ENCODE measurements around the gene GRM4. TPM values are rescaled to one million over a fixed set of nuclear protein-coding genes. Genes with fewer than 3 reads are reported as not detected.

Gene GRM4
- total RNA-seq, 1 experiment from 2014 or later: not detected

GRCh38 chr6:34115915-34116314 lies 30.0 kb downstream of the GRM4 start:
- Histone ChIP-seq H3K36me3 (ENCODE audit: low read depth, low read length) (no peaks in the 10 kb centered on the region), H3K4me1 (ENCODE audit: insufficient read depth, low read length) (no peaks in the 10 kb centered on the region), H4K20me1 (ENCODE audit: low read length) (no peaks in the 10 kb centered on the region), H3K27me3 (ENCODE audit: low read length) (peaks cover 39% of the 10 kb centered on the region), H3K9me2 (replicated peaks; ENCODE audit: low read length) (no peaks in the 10 kb centered on the region), H3K4me2 (ENCODE audit: low read length) (no peak overlapping the region), H3K79me2 (ENCODE audit: low read length) (no peaks in the 10 kb centered on the region), H3K9ac (ENCODE audit: low read length) (no peak overlapping the region), H3K9me3 (ENCODE audit: low read length) (no peaks in the 10 kb centered on the region), H3K4me3 (ENCODE audit: low read length) (no peak overlapping the region), H3K27ac (ENCODE audit: low read length) (no peak overlapping the region), H2AFZ (ENCODE audit: low read length) (no peak overlapping the region), H3F3A (ENCODE audit: low read length, unreplicated experiment) (no peaks in the 10 kb centered on the region)
- no peak for ATAC-seq
- TF ChIP-seq EZH2 (IDR thresholded peaks at IDR 0.05; ENCODE audit: low read length, unreplicated experiment): no peak
- no peak for TF ChIP-seq EZH2phosphoT487 (IDR thresholded peaks at IDR 0.05; ENCODE audit: borderline replicate concordance, low read length)
- TF ChIP-seq CTCF (conservative IDR thresholded peaks at IDR 0.05; ENCODE audit: low read depth, low read length): no peak
- POLR2A ChIA-PET (ENCODE audit: unreplicated experiment): no interaction called here
- intact Hi-C loops (cut with micrococcal nuclease): no loop called here
- no TSS peak for BruUV-seq (replicated peaks)
- CTCF ChIA-PET: no interaction called here
- no peak for DNase-seq

- no peak overlapping the region for H3K4me3 ChIP-seq (ENCODE audit: low read length)
- ChIA-PET CTCF (no interaction called here), POLR2A (ENCODE audit: unreplicated experiment) (no interaction called here)
- DNase-seq: peak; percentile 17
- no peak for ATAC-seq
- H4K20me1 ChIP-seq (ENCODE audit: low read length): no peaks in the 10 kb centered on the region
- no peak overlapping the region for H3K9ac ChIP-seq (ENCODE audit: low read length)
- H3K79me2 ChIP-seq (ENCODE audit: low read length): no peaks in the 10 kb centered on the region
- H3K9me3 ChIP-seq (ENCODE audit: low read length): no peaks in the 10 kb centered on the region
- no peaks in the 10 kb centered on the region for H3F3A ChIP-seq (ENCODE audit: low read length, unreplicated experiment)
- no peak overlapping the region for H2AFZ ChIP-seq (ENCODE audit: low read length)
- no peaks in the 10 kb centered on the region for H3K36me3 ChIP-seq (ENCODE audit: low read depth, low read length)
- TF ChIP-seq EZH2phosphoT487 (IDR thresholded peaks at IDR 0.05; ENCODE audit: borderline replicate concordance, low read length) (no peak), CTCF (conservative IDR thresholded peaks at IDR 0.05; ENCODE audit: low read depth, low read length) (no peak), EZH2 (IDR thresholded peaks at IDR 0.05; ENCODE audit: low read length, unreplicated experiment) (no peak)
- intact Hi-C loops (cut with micrococcal nuclease): no loop called here
- no peaks in the 10 kb centered on the region for H3K4me1 ChIP-seq (ENCODE audit: insufficient read depth, low read length)
- H3K27me3 ChIP-seq (ENCODE audit: low read length): peaks cover 44% of the 10 kb centered on the region
- H3K27ac ChIP-seq (ENCODE audit: low read length): no peak overlapping the region
- H3K4me2 ChIP-seq (ENCODE audit: low read length): no peak overlapping the region
- BruUV-seq (replicated peaks): no TSS peak
- no peaks in the 10 kb centered on the region for H3K9me2 ChIP-seq (replicated peaks; ENCODE audit: low read length)
These were observed 30.5 kb downstream of the GRM4 start for GRCh38 chr6:34115403-34115795.

GRCh38 chr6:34114695-34115402 lies 31.0 kb downstream of the GRM4 start:
- Histone ChIP-seq H3K9me3 (ENCODE audit: low read length) (no peaks in the 10 kb centered on the region), H2AFZ (ENCODE audit: low read length) (no peak overlapping the region), H3K4me1 (ENCODE audit: insufficient read depth, low read length) (no peaks in the 10 kb centered on the region), H3K27ac (ENCODE audit: low read length) (no peak overlapping the region), H3K9ac (ENCODE audit: low read length) (no peak overlapping the region), H3K27me3 (ENCODE audit: low read length) (peaks cover 45% of the 10 kb centered on the region), H3K4me3 (ENCODE audit: low read length) (no peak overlapping the region), H3F3A (ENCODE audit: low read length, unreplicated experiment) (no peaks in the 10 kb centered on the region), H3K4me2 (ENCODE audit: low read length) (no peak overlapping the region), H4K20me1 (ENCODE audit: low read length) (no peaks in the 10 kb centered on the region), H3K36me3 (ENCODE audit: low read depth, low read length) (no peaks in the 10 kb centered on the region), H3K79me2 (ENCODE audit: low read length) (no peaks in the 10 kb centered on the region), H3K9me2 (replicated peaks; ENCODE audit: low read length) (no peaks in the 10 kb centered on the region)
- BruUV-seq (replicated peaks): no TSS peak
- no peak for TF ChIP-seq CTCF (conservative IDR thresholded peaks at IDR 0.05; ENCODE audit: low read depth, low read length)
- CTCF ChIA-PET: no interaction called here
- DNase-seq (no peak), ATAC-seq (no peak)
- POLR2A ChIA-PET (ENCODE audit: unreplicated experiment): no interaction called here
- intact Hi-C loops (cut with micrococcal nuclease): no loop called here
